B cell (primary cell): ENCODE results near the gene UCN3.

Experiments
- CTCF ChIP-seq: fragments of 200-600 bp; IDR thresholded peaks from one replicate; pipeline ENCODE4 v1.8.0; 2022; ENCODE audit warnings: antibody characterized with exemption, mild to moderate bottlenecking
- EZH2 ChIP-seq: IDR thresholded peaks from 2 replicates; pipeline ENCODE4 v1.6.1; 2012; ENCODE audit warnings: borderline replicate concordance, low read depth, mild to moderate bottlenecking, moderate library complexity, low read length; ENCODE audit not compliant: insufficient read depth, poor library complexity, severe bottlenecking

DNA sequence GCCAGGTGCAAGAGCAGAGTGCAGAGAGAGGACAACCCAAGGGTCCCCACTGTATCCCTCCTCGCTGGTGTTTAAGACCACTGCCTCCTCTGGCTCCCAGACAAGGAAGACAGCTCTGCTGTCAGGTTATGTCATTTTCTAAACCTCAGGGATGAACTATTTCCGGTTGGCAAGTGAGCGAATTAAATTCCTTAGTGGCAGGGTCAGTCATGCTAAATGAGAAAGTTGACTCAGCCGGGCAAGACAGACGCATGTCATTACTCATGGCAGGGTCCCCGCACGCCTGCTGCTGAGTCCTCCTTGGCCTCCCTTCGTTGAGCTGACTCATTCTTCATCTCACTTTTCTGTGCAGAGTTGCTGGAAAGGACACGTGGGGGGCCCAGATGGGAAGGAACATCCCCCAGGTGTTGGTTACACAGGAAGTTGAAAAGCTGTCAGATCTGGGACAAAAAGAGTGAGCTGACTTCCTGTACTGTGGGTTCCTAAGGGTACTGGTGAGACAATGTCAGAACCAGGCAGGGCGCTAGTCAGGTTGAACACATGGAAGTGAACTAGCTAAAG, 47.1 kb upstream of the UCN3 start:
- TF ChIP-seq CTCF (no peak), EZH2 (no peak)
